ENCODE measurements around the gene LYPD5.

Gene LYPD5

DNA sequence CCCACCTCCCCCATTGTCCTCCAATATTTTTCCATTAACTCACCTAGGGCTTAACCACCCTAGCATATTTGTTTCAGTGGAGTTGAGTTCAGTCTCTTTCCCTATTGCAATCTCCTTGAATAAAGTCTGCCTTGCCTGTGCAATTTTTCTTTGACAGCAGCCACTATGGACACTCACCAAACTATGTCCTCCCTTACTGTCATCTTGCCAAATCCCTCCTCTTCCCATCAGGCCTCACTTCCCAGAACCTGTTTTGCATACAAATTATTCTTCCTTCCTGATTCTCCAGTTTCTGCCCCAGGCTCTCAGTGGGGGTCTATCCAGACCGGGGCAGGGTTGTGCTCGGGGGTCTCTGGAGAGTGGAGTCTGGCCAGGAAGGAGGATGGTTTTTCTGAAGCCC, 2.2 kb upstream of the LYPD5 start:
- DNase-seq: no peak

- DNase-seq: no peak
Observed at GRCh38 chr19:43799502-43800142, 2.6 kb downstream of the LYPD5 start.

DNA sequence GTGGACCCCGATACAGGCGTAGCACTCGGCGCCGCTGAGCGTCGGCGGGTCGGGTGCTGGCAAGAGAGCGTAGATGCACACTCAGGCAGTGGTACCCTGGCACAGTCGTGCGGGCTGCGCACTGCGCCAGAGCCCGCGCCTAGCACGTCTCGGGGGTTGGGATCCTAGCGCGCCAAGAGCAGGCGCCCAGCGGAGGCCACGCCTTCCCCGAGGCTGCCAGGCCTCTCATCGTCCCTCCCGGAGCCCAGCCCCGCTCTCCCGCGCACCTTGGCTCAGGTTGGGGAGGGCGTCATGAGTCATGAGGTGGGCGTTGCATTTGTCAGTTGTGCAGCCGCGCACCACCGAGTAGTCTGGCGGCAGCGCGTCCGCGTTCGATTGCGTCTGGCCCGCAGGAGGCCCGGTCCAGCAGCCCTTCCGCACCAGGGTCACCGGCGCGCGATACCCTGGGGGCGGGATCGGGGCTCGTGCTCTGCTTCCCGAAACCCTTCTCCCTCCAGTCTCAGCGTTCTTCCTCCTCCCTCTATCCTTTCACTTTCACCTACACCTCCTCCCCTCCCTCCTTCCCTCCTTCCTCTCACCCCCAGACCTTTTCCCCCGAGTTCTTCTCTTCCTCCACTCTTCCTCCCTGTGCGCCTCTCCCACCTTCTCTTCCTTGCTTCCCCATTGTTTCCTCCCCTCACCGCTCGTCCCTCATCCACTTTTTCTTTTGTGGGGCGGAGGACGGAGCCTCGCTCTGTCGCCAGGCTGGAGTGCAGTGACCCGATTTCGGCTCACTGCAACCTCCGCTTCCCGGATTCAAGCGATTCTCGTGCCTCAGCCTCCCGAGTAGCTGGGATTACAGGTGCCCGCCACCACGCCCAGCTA, 3.5 kb downstream of the LYPD5 start:
- no peak for DNase-seq

DNA sequence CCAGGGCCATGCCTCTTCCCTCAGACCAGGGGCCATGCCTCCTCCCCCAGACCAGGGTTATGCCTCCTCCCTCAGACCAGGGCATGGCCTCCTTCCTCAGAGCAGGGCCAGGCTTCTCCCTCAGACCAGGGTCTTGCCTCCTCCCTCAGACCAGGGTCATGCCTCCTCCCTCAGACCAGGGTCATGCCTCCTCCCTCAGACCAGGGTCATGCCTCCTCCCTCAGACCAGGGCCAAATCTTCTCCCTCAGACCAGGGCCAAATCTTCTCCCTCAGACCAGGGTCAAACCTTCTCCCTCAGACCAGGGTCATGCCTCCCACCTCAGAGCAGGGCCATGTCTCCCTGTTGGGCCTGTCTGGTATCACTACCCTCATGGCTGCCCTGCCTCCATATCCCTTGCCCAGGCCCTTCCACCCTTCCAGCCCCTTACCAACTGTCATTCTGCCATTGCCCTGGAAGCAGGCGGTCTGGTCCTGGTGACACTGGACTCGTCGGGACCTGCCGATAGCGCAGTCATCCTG, 4.2 kb downstream of the LYPD5 start:
- DNase-seq: no peak

DNA sequence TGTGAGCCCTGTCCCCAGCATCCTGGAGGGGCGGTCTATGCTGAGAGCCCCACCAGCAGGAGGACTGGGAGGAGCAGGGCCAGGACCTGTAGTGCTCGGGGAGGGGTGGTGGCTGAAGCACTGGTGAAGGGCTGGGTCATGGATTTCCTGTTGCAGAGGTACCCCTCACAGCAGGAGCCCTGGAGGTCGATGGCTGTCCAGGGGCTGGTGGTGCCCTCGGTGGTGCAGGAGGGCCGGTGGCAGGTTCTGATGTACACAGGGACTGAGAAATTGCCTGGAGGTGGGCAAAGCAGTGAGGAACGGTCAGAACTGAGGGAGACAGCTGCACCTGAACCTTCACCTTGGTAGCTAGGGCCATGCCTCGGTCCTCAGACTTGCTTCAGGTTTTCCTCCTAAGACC, 4.7 kb downstream of the LYPD5 start:
- no peak for DNase-seq

GRCh38 chr19:43797118-43797517, 5.1 kb downstream of the LYPD5 start:
- no peak for DNase-seq

DNA sequence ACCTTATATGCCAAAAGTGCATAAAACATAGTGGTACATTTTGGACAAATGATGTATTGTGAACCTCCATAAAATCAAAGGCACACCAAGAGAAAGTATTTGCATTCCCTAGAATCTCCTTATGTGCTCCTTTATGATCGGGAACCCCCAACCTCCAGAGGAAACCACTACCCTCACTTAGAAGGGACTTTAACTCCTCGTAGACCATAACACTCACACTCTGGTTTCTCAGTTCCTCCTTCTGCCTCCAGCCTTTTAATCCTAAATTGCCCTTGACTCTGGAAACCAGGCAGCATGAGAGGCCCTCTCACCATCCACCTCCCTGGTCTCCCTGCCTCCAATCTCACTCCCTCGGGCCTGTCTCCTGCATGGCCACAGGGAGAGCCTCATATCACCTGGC, 11.7 kb downstream of the LYPD5 start:
- DNase-seq: no peak

DNA sequence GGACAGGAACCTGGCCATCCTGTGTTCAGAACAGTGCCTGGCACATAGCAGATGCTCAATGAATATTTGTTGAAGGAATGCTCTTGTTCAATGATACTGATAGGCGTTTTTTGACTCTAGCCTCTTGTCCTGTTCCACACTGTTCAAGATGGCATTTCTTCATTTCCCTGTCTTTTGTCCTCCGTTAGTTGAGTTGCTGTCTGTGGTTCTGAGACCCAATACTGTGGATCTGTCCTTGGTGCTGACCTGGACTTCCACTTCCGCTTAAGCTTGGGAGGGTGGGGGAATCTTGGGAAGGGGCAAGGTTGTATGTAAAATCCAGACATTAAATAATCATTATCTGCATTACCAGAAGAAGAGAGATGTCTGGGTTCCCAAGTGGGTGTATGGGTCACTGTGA, 13.2 kb downstream of the LYPD5 start:
- DNase-seq: peak; percentile 82

DNA sequence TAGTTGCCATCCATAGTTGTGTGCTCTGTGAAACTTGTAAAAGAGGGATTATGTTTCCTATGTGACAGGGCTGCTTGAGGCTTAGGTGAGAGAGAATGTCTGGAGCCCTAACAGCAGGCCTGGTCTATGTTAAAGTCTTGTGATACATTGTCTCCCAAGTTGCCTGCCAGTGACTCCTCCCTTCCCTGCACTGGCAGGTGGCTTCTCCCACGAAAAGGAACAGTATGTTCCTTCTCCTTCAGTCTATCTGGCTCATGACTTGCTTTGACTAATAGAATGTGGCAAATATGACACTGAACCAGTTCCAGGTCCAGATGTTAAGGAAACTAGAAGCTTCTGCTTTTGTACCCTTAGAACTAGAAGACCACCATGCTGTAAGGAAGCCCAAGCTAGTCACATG, 15.6 kb downstream of the LYPD5 start:
- DNase-seq: no peak

DNA sequence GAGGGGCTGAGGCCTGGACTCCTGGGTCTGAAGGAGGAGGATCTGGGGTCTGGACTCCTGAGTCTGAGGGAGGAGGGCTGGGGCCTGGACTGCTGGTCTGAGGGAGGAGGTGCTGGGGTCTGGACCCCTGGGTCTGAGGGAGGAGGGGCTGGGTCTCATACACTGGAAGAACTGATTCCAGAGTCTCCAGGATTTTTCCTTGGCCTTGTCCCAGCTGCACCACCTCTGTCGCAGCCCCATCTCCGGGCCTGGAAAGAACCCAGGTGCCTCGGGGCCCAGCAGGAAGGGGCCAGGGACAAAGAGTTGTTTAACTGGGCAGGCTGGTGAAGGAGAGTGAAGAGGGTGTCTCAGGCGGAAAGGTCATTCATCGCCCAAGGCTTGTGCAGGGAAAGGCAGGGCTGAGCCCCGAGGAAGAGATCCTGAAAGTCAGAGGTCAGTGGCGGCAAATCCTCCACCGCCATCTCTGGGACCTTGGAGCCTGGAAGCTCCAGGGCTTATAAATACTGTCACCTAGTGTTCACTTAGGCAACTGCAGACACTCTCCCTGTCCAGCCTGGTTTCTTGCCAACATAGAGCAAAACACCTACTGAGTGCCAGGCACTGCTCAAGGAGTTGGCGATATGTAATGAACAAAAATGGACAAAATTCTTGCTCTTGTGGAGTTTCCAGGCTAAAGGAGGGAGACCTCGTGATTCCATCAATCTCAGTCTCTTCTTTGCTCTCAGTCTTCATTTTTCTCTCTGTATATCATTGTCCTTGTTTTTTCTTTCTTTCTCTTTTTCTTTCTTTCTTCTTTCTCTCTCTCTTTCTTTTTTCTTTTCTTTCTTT, 17.1 kb downstream of the LYPD5 start:
- peak; percentile 90 for DNase-seq

DNA sequence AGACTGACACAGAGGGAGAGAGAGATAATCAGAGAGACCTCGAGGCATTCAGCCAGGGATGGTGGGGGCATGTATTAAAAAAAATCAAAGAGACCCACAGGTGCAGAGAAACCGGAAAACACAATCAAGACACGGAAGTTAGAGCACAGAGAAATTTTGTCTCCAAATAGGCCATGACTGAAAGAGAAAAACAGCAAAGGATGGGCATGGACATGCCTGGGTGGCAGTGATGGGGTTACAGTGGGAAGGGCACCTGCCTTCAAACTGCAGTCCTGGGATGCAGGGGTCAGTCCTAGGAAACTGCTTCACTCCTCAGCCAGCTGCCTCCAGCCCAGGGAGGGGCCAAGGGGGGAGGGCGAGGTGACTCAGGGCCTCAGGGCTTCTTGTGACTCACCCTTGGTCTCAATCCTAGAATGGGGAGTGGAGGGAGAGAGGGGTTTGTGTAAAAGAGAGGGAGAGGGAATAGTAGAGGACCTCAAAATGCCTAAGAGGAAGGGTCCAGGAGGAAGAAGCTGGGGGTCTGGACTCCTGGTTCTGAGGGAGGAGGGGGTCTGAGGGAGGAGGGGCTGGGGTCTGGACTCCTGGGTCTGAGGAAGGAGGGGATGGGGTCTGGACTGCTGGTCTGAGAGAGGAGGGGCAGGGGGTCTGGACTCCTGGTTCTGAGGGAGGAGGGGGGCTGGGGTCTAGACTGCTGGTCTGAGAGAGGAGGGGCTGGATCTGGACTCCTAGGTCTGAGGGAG, 17.8 kb downstream of the LYPD5 start:
- DNase-seq: peak; percentile 77

- no peak for DNase-seq
Observed at GRCh38 chr19:43783636-43784035, 18.6 kb downstream of the LYPD5 start.

DNA sequence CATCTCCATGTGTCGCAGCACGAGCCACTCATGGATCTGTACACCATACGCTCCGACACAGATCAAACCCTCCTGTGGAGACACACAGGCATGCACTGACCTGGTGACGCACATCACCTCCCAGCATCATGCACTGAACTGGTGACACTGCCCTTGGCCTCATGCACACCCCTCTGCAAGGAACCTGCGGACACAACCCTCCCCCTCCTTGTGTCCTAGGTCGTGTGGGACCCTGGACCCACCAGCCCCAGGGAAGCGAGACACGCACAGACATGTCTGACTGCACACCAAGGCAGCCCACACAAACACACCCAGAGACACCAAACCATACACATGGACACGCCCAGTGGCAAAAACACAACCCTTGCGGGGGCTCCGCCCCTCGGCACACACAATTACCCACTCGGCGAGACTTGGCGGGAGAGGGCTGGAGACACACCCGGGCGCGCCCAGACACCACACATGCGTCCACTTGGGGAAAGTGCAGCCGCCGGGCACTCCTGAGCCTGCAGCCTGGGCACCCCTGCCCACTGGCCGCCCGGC, 19.5 kb downstream of the LYPD5 start:
- peak; percentile 56 for DNase-seq

GRCh38 chr19:43782311-43782660, 20.0 kb downstream of the LYPD5 start:
- DNase-seq: no peak

DNA sequence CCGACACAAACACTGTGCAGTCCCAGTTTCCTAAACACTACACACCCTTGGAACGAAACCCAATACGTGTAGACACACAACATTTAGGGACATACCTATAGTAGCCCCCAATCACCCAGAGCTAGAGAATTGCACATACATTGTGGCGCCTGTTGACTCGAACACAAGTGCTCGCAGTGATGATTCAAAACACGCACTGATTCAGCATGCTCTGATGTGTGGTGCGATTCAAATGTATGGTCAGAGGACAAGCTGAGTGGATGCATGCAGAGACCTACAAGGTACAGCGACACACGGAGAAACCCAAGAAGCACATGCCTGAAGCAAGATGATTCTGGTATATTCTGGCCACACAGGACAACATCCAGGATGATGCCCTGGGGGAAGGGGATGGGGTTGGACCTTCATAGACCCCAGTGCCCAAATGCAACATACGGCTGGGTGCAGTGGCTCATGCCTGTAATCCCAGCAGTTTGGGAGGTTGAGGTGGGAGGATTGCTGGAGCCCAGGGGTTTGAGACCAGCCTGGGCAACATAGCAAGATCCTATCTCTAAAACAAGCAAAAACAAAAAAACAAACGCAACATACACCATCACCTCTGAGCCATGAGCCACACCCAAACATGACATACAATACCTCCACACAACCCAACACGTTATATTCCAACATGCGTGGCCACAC, 20.5 kb downstream of the LYPD5 start:
- DNase-seq: no peak

GRCh38 chr19:43780706-43781525, 21.3 kb downstream of the LYPD5 start, which contains the start of gene KCNN4:
Gene KCNN4, minus strand, starts transcription at chr19:43780973. Its CDS starts 112 bp downstream, at chr19:43780861.
- DNase-seq: peak; percentile 63

DNA sequence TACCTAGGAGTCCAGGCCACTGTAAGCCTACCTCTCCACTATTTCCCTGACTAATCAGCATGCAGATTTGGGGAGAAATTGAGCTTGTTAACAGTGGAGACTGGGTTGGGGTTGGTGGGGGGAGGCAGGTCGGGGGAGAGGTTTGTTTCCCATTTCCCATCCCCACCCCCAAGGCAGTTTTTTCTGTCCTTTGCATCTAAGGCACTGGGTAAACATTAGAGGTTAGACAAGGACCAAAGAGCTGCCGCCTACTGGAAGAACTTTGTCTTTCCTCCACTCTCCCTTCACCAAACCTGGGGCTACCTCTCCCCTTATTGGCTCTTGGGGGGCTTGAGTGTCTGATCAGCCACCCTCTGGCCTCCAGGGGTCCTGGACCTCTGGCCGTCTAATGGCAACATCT, 22.4 kb downstream of the LYPD5 start:
- peak; percentile 82 for DNase-seq

DNA sequence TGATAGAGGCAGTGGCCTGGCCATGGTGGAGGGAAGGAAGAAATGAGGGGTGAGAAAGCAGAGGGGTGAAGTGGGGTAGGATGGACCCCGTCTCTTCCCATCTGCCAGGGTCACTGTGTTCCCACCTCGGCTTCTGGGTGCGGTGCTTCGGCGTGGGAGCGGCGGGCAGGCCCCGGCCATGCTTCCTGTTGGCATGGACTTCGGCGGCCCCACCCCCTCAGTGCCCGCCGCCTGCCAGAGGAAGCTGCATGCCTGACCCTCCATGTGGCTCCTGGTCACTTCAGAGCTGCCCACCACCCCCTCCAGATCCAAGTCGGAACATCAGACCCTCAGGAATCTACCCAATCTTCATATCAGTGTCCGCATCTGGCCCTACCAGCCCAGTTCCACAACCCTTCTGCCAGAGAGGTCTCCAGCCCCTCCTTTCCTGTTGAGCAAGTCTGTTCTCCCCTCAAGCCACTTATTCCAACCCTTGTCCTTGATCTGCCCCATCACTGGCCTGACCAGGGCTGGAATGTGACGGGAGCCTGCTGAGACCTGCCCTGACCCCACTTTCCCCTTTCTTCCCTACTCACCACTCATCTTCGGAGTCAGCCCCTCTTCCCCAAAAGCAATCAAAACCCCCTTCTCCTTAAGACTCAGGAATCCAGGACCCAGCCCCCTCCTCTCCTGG, 23.0 kb downstream of the LYPD5 start:
- peak; percentile 51 for DNase-seq

GRCh38 chr19:43778651-43779050, 23.6 kb downstream of the LYPD5 start:
- DNase-seq: peak; percentile 61

GRCh38 chr19:43777163-43777695, 25.0 kb downstream of the LYPD5 start:
- peak; percentile 93 for DNase-seq

All from OCI-M1 (cell line).